H1 (cell line): ENCODE data around the gene RHEX. TPM values are rescaled to one million over a fixed set of nuclear protein-coding genes. Genes with fewer than 3 reads are reported as not detected.

Experiments used
- CTCF ChIA-PET: fragments of 300-600 bp; sonication (Branson Sonifier 250); formaldehyde crosslinking; loops from one replicate; lab custom pipeline; 2021; ENCODE audit not compliant: partially characterized antibody; lab: Charles Lee
- POLR2A ChIA-PET: fragments of 300-600 bp; sonication (Branson Sonifier 250); formaldehyde crosslinking; loops from one replicate; lab custom pipeline; 2021; ENCODE audit warnings: inconsistent platforms; ENCODE audit not compliant: partially characterized antibody; lab: Charles Lee
- DNase-seq, 2 experiments: peaks; one replicate each; pipeline versions ENCODE4 v3.0.0 to v3.0.0-alpha.2; 2010 to 2022; ENCODE audit warnings: low spot score in 2 of 2, low read depth in 1 of 2, mixed read lengths in 1 of 2
- FAIRE-seq: peaks from 2 replicates; lab custom pipeline; 2011; peaks lifted over from hg19 to GRCh38; lab: Jason Lieb, UNC
- H2AFZ ChIP-seq: 2 replicates; pipeline ENCODE4 v1.8.1; 2012; ENCODE audit warnings: low read length, inconsistent platforms
- H2AK5ac ChIP-seq: 2 replicates; pipeline ENCODE4 v1.6.1; 2013; ENCODE audit warnings: low read depth, low read length
- H2BK120ac ChIP-seq: replicated peaks from 2 replicates; pipeline ENCODE3; 2013; ENCODE audit warnings: low read depth, low read length, inconsistent platforms
- H2BK12ac ChIP-seq: 2 replicates; pipeline ENCODE4 v1.6.1; 2013; ENCODE audit warnings: low read depth, low read length
- H2BK15ac ChIP-seq: 2 replicates; pipeline ENCODE4 v1.6.1; 2013; ENCODE audit warnings: low read length
- H2BK20ac ChIP-seq: 2 replicates; pipeline ENCODE4 v1.6.1; 2013; ENCODE audit warnings: low read length
- H2BK5ac ChIP-seq: 2 replicates; pipeline ENCODE4 v1.6.1; 2013; ENCODE audit warnings: low read depth, low read length
- H3K14ac ChIP-seq: 2 replicates; pipeline ENCODE4 v1.6.1; 2013; ENCODE audit warnings: inconsistent platforms; ENCODE audit not compliant: insufficient read length
- H3K18ac ChIP-seq: 2 replicates; pipeline ENCODE4 v1.6.1; 2013; ENCODE audit warnings: low read length; ENCODE audit errors: extremely low read depth
- H3K23ac ChIP-seq: 2 replicates; pipeline ENCODE4 v1.6.1; 2013; ENCODE audit warnings: inconsistent platforms; ENCODE audit not compliant: insufficient read length
- H3K23me2 ChIP-seq: 2 replicates; pipeline ENCODE4 v1.6.1; 2013; ENCODE audit warnings: low read depth, low read length
- H3K27ac ChIP-seq: 2 replicates; pipeline ENCODE4 v1.6.1; 2011; ENCODE audit warnings: low read depth, low read length, inconsistent platforms
- H3K27me3 ChIP-seq, 4 experiments: replicated peaks in 1 of 4; 1 replicate in 1 of 4; 2 replicates in 3 of 4; pipeline versions ENCODE4 v1.6.1 to v1.8.1; 2011 to 2013; ENCODE audit warnings: low read length in 3 of 4, mild to moderate bottlenecking in 3 of 4, inconsistent platforms in 2 of 4, mixed read lengths in 2 of 4, moderate library complexity in 1 of 4; ENCODE audit not compliant: control insufficient read depth in 3 of 4, insufficient read depth in 3 of 4; ENCODE audit errors: extremely low read depth in 1 of 4
- H3K36me3 ChIP-seq, 4 experiments: 2 replicates each; pipeline versions ENCODE4 v1.6.1 to v1.8.1; 2011 to 2013; ENCODE audit warnings: mild to moderate bottlenecking in 4 of 4, low read length in 3 of 4, moderate library complexity in 2 of 4, control low read depth in 1 of 4, inconsistent platforms in 1 of 4; ENCODE audit not compliant: insufficient read depth in 4 of 4, control insufficient read depth in 2 of 4
- H3K4ac ChIP-seq: replicated peaks from 2 replicates; pipeline ENCODE3; 2013; ENCODE audit warnings: low read length, low read depth, mixed read lengths, inconsistent platforms; ENCODE audit not compliant: insufficient read length
- H3K4me1 ChIP-seq, 4 experiments: replicated peaks in 1 of 4; 1 replicate in 1 of 4; 2 replicates in 3 of 4; pipeline versions ENCODE4 v1.6.1 to v1.8.1; 2011 to 2013; ENCODE audit warnings: low read length in 3 of 4, inconsistent platforms in 2 of 4, mixed read lengths in 1 of 4; ENCODE audit not compliant: insufficient read depth in 4 of 4, control insufficient read depth in 3 of 4
- H3K4me2 ChIP-seq, 2 experiments: 2 replicates each; pipeline versions ENCODE4 v1.6.1 to v1.8.1; 2011 to 2013; ENCODE audit warnings: low read depth in 2 of 2, low read length in 2 of 2, control low read depth in 1 of 2, inconsistent platforms in 1 of 2, mild to moderate bottlenecking in 1 of 2; ENCODE audit not compliant: insufficient read depth in 1 of 2
- H3K4me3 ChIP-seq, 4 experiments: fragments of 200-600, 300-600 bp in 1 of 4; sonication (generic), shearing (Covaris generic), sonication (Bioruptor Twin) in 1 of 4; 2 replicates each; pipeline versions ENCODE4 v1.5.1 to v1.8.1; 2011 to 2016; ENCODE audit warnings: low read length in 4 of 4, low read depth in 3 of 4, control low read depth in 2 of 4, inconsistent platforms in 2 of 4, mild to moderate bottlenecking in 2 of 4, mixed read lengths in 1 of 4, moderate library complexity in 1 of 4; ENCODE audit not compliant: insufficient read depth in 2 of 4; ENCODE audit errors: extremely low read depth in 1 of 4
- H3K56ac ChIP-seq: replicated peaks from 2 replicates; pipeline ENCODE3; 2013; ENCODE audit warnings: low read depth, mild to moderate bottlenecking, mixed read lengths, low read length, inconsistent platforms; ENCODE audit not compliant: insufficient read length
- H3K79me1 ChIP-seq: 2 replicates; pipeline ENCODE4 v1.6.1; 2013; ENCODE audit warnings: low read depth, low read length, control low read depth
- H3K79me2 ChIP-seq, 2 experiments: 2 replicates each; pipeline versions ENCODE4 v1.6.1 to v1.8.1; 2012 to 2013; ENCODE audit warnings: low read length in 2 of 2, mild to moderate bottlenecking in 2 of 2, inconsistent platforms in 1 of 2; ENCODE audit not compliant: insufficient read depth in 2 of 2, control insufficient read depth in 1 of 2
- H3K9ac ChIP-seq, 4 experiments: replicated peaks in 1 of 4; 1 replicate in 1 of 4; 2 replicates in 3 of 4; pipeline versions ENCODE4 v1.6.1 to v1.8.1; 2011 to 2013; ENCODE audit warnings: low read depth in 3 of 4, low read length in 3 of 4, control low read depth in 2 of 4, mild to moderate bottlenecking in 2 of 4, moderate library complexity in 2 of 4, inconsistent platforms in 1 of 4; ENCODE audit errors: extremely low read depth in 1 of 4
- H3K9me3 ChIP-seq, 2 experiments: 2 replicates each; pipeline versions ENCODE4 v1.6.1 to v1.8.1; 2012 to 2013; ENCODE audit warnings: mild to moderate bottlenecking in 2 of 2, moderate library complexity in 2 of 2, control low read depth in 1 of 2, inconsistent platforms in 1 of 2, low read depth in 1 of 2, low read length in 1 of 2, mixed read lengths in 1 of 2; ENCODE audit not compliant: insufficient read depth in 2 of 2
- H4K20me1 ChIP-seq, 2 experiments: replicated peaks in 1 of 2; 2 replicates each; pipeline versions ENCODE3 to v1.8.1; 2011 to 2013; ENCODE audit warnings: inconsistent platforms in 2 of 2, low read length in 2 of 2, mild to moderate bottlenecking in 1 of 2; ENCODE audit not compliant: insufficient read depth in 2 of 2, control insufficient read depth in 1 of 2
- H4K5ac ChIP-seq: 2 replicates; pipeline ENCODE4 v1.6.1; 2013; ENCODE audit warnings: low read length, low read depth, mixed read lengths, inconsistent platforms; ENCODE audit not compliant: insufficient read length
- H4K8ac ChIP-seq: 2 replicates; pipeline ENCODE4 v1.8.0; 2013; ENCODE audit warnings: mild to moderate bottlenecking, moderate library complexity, low read length, inconsistent platforms; ENCODE audit not compliant: insufficient read depth; ENCODE audit errors: extremely low read depth
- H4K91ac ChIP-seq: replicated peaks from 2 replicates; pipeline ENCODE3; 2013; ENCODE audit warnings: low read length, mixed read lengths, inconsistent platforms; ENCODE audit not compliant: insufficient read length
- CEBPB ChIP-seq: IDR thresholded peaks from 2 replicates; pipeline ENCODE4 v1.6.1; 2012; ENCODE audit warnings: low read depth, low read length
- CHD1 ChIP-seq: IDR thresholded peaks from 2 replicates; pipeline ENCODE4 v1.6.1; 2012; ENCODE audit warnings: low read depth, low read length, improper control_type of control experiment
- CREB1 ChIP-seq: IDR thresholded peaks from 2 replicates; pipeline ENCODE4 v1.6.1; 2012; ENCODE audit warnings: inconsistent platforms
- EP300 ChIP-seq, 2 experiments: IDR thresholded peaks; 1 replicate in 1 of 2; 2 replicates in 1 of 2; pipeline ENCODE4 v1.6.1; 2011 to 2012; ENCODE audit warnings: low read depth in 2 of 2, low read length in 2 of 2, mild to moderate bottlenecking in 2 of 2, borderline replicate concordance in 1 of 2, inconsistent platforms in 1 of 2, moderate library complexity in 1 of 2
- HDAC2 ChIP-seq, 2 experiments: fragments of 300-600 bp in 1 of 2; sonication (generic) in 1 of 2; IDR thresholded peaks; 2 replicates each; pipeline ENCODE4 v1.6.1; 2011 to 2012; ENCODE audit warnings: low read depth in 2 of 2, low read length in 2 of 2, mild to moderate bottlenecking in 2 of 2, moderate library complexity in 2 of 2, borderline replicate concordance in 1 of 2, inconsistent platforms in 1 of 2
- JUND ChIP-seq: IDR thresholded peaks from 2 replicates; pipeline ENCODE4 v1.6.1; 2011; ENCODE audit warnings: mild to moderate bottlenecking, improper control_type of control experiment, low read length
- KDM1A ChIP-seq: fragments of 200-600, 300-600 bp; sonication (generic); IDR thresholded peaks from 2 replicates; pipeline ENCODE4 v1.7.1; 2016; ENCODE audit warnings: mild to moderate bottlenecking, low read length, borderline replicate concordance
- NANOG ChIP-seq: IDR thresholded peaks from 2 replicates; pipeline ENCODE4 v1.6.1; 2011; ENCODE audit warnings: low read length, low read depth, mild to moderate bottlenecking, inconsistent platforms; ENCODE audit not compliant: insufficient read depth, poor library complexity, severe bottlenecking
- POLR2AphosphoS5 ChIP-seq: IDR thresholded peaks from 2 replicates; pipeline ENCODE4 v1.6.1; 2011; ENCODE audit warnings: low read depth, low read length
- POU5F1 ChIP-seq: IDR thresholded peaks from 2 replicates; pipeline ENCODE4 v1.6.1; 2011; ENCODE audit warnings: low read depth, mild to moderate bottlenecking, low read length, moderate library complexity
- RFX5 ChIP-seq: IDR thresholded peaks from 2 replicates; pipeline ENCODE4 v1.6.1; 2011; ENCODE audit warnings: low read depth, low read length, improper control_type of control experiment, borderline replicate concordance
- RNF2 ChIP-seq: fragments of 200-900, 300-1000 bp; sonication (generic); IDR thresholded peaks from 2 replicates; pipeline ENCODE4 v1.7.1; 2016; ENCODE audit warnings: borderline replicate concordance, low read depth, mild to moderate bottlenecking, antibody characterized with exemption, low read length; ENCODE audit not compliant: poor library complexity, severe bottlenecking; ENCODE audit errors: missing control alignments
- SAP30 ChIP-seq: fragments of 300-600 bp; sonication (generic); IDR thresholded peaks from 2 replicates; pipeline ENCODE4 v1.7.1; 2012; ENCODE audit warnings: low read length, moderate library complexity, mild to moderate bottlenecking, inconsistent platforms; ENCODE audit not compliant: insufficient read depth, insufficient replicate concordance
- TAF7 ChIP-seq: optimal IDR thresholded peaks from 2 replicates; pipeline ENCODE3; 2011; ENCODE audit warnings: low read depth, mild to moderate bottlenecking, inconsistent platforms, low read length, moderate library complexity, borderline replicate concordance
- WGBS, 2 experiments: shearing (Covaris generic) in 1 of 2; methylation state at CpG; one replicate each; pipeline versions ENCODE4 v1.1.6 to v1.1.7; 2013 to 2015; ENCODE audit warnings: low lambda C conversion rate in 2 of 2, mixed read lengths in 2 of 2, inconsistent platforms in 1 of 2, low coverage in 1 of 2, missing lambda C conversion rate in 1 of 2; ENCODE audit not compliant: insufficient replicate concordance in 2 of 2, insufficient coverage in 1 of 2, insufficient read length in 1 of 2; ENCODE audit errors: extremely low coverage in 1 of 2, missing lambda C conversion rate in 1 of 2; 5-methylcytosine and 5-hydroxymethylcytosine counted together
- polyA plus RNA-seq, 7 experiments: library from polyadenylated mRNA; depleted of rRNA in 3 of 7; stranded (reverse) in 5 of 7; unstranded in 2 of 7; fragments of >200 nt in 5 of 7; fragments of 200-250 nt in 2 of 7; gene quantifications; 1 replicate in 5 of 7; 2 replicates in 1 of 7; 4 replicates in 1 of 7; pipeline versions ENCODE4 v1.2.1 to v1.2.3, GENCODE V29; 2011 to 2013; ENCODE audit warnings: missing spikeins in 2 of 7, mixed read lengths in 2 of 7
- total RNA-seq: library from RNA; stranded (reverse); fragmentation: NEBNext Ultra II Directional; extraction: Animal tissue kit (Norgen Biotek cat#: 25700); gene quantifications from 2 replicates; pipeline ENCODE4 v1.2.1, GENCODE V29; 2021

Gene RHEX
- total and polyA plus RNA-seq, 2 of the 8 experiments (the other 6 are each of a cell fraction or from before 2014, with no cell fraction given), result not detected

DNA sequence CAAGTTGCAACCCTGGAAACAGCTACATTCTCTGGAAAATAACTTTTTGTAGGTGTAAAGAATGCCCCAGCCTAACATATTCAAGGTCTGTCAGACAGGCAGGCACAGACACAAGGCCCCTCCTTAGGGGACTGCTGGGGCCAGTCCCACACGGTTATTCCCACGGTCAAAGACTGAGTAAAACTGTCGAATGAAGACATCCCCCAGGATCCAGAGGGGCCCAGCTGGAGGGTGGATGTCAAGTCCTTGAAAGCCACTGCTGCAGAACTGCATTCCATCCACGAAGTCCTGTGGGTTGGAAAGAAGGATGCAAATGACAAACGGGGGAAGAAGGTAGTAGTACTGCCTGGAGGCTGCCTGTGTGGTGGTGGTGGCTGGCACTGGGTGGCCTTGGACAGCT lies 42.9 kb upstream of the RHEX start:
- Histone ChIP-seq H3K36me3 (no peaks in the 10 kb centered on the region), H3K9me3 (no peaks in the 10 kb centered on the region), H3K56ac (no peak overlapping the region), H3K79me1 (no peaks in the 10 kb centered on the region), H3K23me2 (no peaks in the 10 kb centered on the region), H2BK120ac (no peak overlapping the region), H4K5ac (no peak overlapping the region), H3K4ac (no peak overlapping the region), H2BK5ac (no peak overlapping the region), H2AK5ac (no peak overlapping the region), H3K27me3 (peaks cover 0 to 4% (median 0%) of the 10 kb centered on the region in 4 experiments; a peak in 1 of 7 replicates), H2BK12ac (no peak overlapping the region), H3K9ac (no peak overlapping the region), H3K18ac (no peak overlapping the region), H2BK15ac (no peak overlapping the region), H3K4me3 (no peak overlapping the region), H3K4me1 (no peaks in the 10 kb centered on the region), H3K14ac (no peak overlapping the region), H3K79me2 (no peaks in the 10 kb centered on the region), H4K8ac (no peak overlapping the region), H2BK20ac (no peak overlapping the region), H2AFZ (no peak overlapping the region), H3K27ac (no peak overlapping the region), H3K23ac (no peak overlapping the region), H4K91ac (no peak overlapping the region), H4K20me1 (no peaks in the 10 kb centered on the region), H3K4me2 (no peak overlapping the region)
- 87% methylated on average over 5 of the region's 5 CpGs; no CpG with 5 or more reads in 1 of the 2 experiments for WGBS, 2 experiments
- DNase-seq (no peak), FAIRE-seq (no peak)
- POLR2A ChIA-PET, result interaction anchor here (0.8 to 0.9 kb wide), 2 partner anchors 11 to 362 kb away, joined by 3 read pairs; no protein-coding TSS in a partner anchor
- CTCF ChIA-PET, result interaction anchor here (0.8 to 0.9 kb wide), 2 partner anchors 21 to 100 kb away, joined by 3 to 4 read pairs; no protein-coding TSS in a partner anchor
- no peak for TF ChIP-seq POU5F1
- no peak for TF ChIP-seq SAP30
- no peak for TF ChIP-seq CREB1
- no peak for TF ChIP-seq TAF7
- TF ChIP-seq EP300 (IDR thresholded peaks at IDR 0.05; ENCODE audit: borderline replicate concordance in 1 of 2, low read depth in 2 of 2, low read length in 2 of 2), result no peak
- TF ChIP-seq RFX5, result no peak
- no peak for TF ChIP-seq HDAC2 (IDR thresholded peaks at IDR 0.05; ENCODE audit: borderline replicate concordance in 1 of 2, low read depth in 2 of 2, low read length in 2 of 2)
- no peak for TF ChIP-seq JUND
- no peak for TF ChIP-seq POLR2AphosphoS5
- no peak for TF ChIP-seq RNF2
- TF ChIP-seq CEBPB, result no peak
- TF ChIP-seq CHD1, result no peak
- no peak for TF ChIP-seq KDM1A
- no peak for TF ChIP-seq NANOG
